ENCODE results near the gene CBFA2T3. TPM values are rescaled to one million over a fixed set of nuclear protein-coding genes. Genes with fewer than 3 reads are reported as not detected.

Gene CBFA2T3
- total RNA-seq, 4 donors from 2014 or later: 1.4 to 5.8 (median 1.5) TPM

- H3K9me3 ChIP-seq: no peaks in the 10 kb centered on the region
- TF ChIP-seq CTCF (IDR thresholded peaks at IDR 0.05): no peak
- no peak for TF ChIP-seq POLR2AphosphoS5 (IDR thresholded peaks at IDR 0.05)
- no peak for TF ChIP-seq POLR2A (IDR thresholded peaks at IDR 0.05)
- no peak for TF ChIP-seq EP300 (IDR thresholded peaks at IDR 0.05)
- no peaks in the 10 kb centered on the region for H3K36me3 ChIP-seq
- H3K4me1 ChIP-seq: no peaks in the 10 kb centered on the region
- no peak overlapping the region for H3K4me3 ChIP-seq
- H3K27me3 ChIP-seq: peaks cover 67% of the 10 kb centered on the region
- H3K27ac ChIP-seq: no peak overlapping the region
- ATAC-seq: no peak
- WGBS, 2 donors (ENCODE audit: low coverage in 1 of 2): 65 to 80% methylated on average over 12 to 14 of the region's 17 CpGs
Observed at GRCh38 chr16:88948781-88949490, 28.1 kb downstream of the CBFA2T3 start.

- Histone ChIP-seq H3K4me1 (peaks cover 0 to 19% (median 4%) of the 10 kb centered on the region in 3 donors), H3K27ac (no peak overlapping the region), H3K9me3 (no peaks in the 10 kb centered on the region), H3K27me3 (peaks cover 73% of the 10 kb centered on the region), H3K36me3 (no peaks in the 10 kb centered on the region), H3K4me3 (no peak overlapping the region)
- ATAC-seq: no peak
- TF ChIP-seq POLR2A (IDR thresholded peaks at IDR 0.05) (no peak), POLR2AphosphoS5 (IDR thresholded peaks at IDR 0.05) (no peak), CTCF (IDR thresholded peaks at IDR 0.05) (no peak), EP300 (IDR thresholded peaks at IDR 0.05) (no peak)
- WGBS, 2 donors (ENCODE audit: low coverage in 1 of 2): 50 to 67% methylated on average over 10 of the region's 10 CpGs
Observed at GRCh38 chr16:88945473-88945872, 31.5 kb downstream of the CBFA2T3 start.

- H3K36me3 ChIP-seq: no peaks in the 10 kb centered on the region
- no peak for ATAC-seq
- H3K27ac ChIP-seq: no peak overlapping the region
- peaks cover 0 to 37% (median 4%) of the 10 kb centered on the region in 3 donors for H3K4me1 ChIP-seq
- no peaks in the 10 kb centered on the region for H3K9me3 ChIP-seq
- TF ChIP-seq POLR2AphosphoS5 (IDR thresholded peaks at IDR 0.05) (no peak), CTCF (IDR thresholded peaks at IDR 0.05) (no peak), EP300 (IDR thresholded peaks at IDR 0.05) (no peak), POLR2A (IDR thresholded peaks at IDR 0.05) (no peak)
- H3K27me3 ChIP-seq: peaks cover 85% of the 10 kb centered on the region
- 90% methylated on average over 2 of the region's 20 CpGs; no CpG with 5 or more reads in 1 of the 2 donors for WGBS, 2 donors (ENCODE audit: low coverage in 1 of 2)
- no peak overlapping the region for H3K4me3 ChIP-seq
Observed at GRCh38 chr16:88943741-88944140, 33.3 kb downstream of the CBFA2T3 start.

GRCh38 chr16:88943131-88943664, 33.8 kb downstream of the CBFA2T3 start:
- TF ChIP-seq POLR2AphosphoS5 (IDR thresholded peaks at IDR 0.05) (no peak), CTCF (IDR thresholded peaks at IDR 0.05) (no peak), EP300 (IDR thresholded peaks at IDR 0.05) (no peak), POLR2A (IDR thresholded peaks at IDR 0.05) (no peak)
- ATAC-seq: no peak
- Histone ChIP-seq H3K4me1 (peaks cover 0 to 42% (median 8%) of the 10 kb centered on the region in 3 donors), H3K27ac (no peak overlapping the region), H3K36me3 (no peaks in the 10 kb centered on the region), H3K4me3 (no peak overlapping the region), H3K9me3 (no peaks in the 10 kb centered on the region), H3K27me3 (peaks cover 86% of the 10 kb centered on the region)
- 90% methylated on average over 2 of the region's 18 CpGs; no CpG with 5 or more reads in 1 of the 2 donors for WGBS, 2 donors (ENCODE audit: low coverage in 1 of 2)

Measured in gastroesophageal sphincter (tissue), 4 donors.